Ecto neural progenitor cell (in vitro differentiated cells): ENCODE measurements around the gene SNED1.

Source experiments
- DNase-seq: peaks from one replicate; pipeline ENCODE4 v3.0.0-alpha.2; 2018; ENCODE audit warnings: low spot score

The SNED1 gene

GRCh38 chr2:241130316-241130715, 131.9 kb downstream of the SNED1 start:
- DNase-seq = no peak

GRCh38 chr2:241131531-241131930, 133.1 kb downstream of the SNED1 start:
- no peak for DNase-seq

- DNase-seq = no peak
Observed at GRCh38 chr2:241132538-241133435, 134.4 kb downstream of the SNED1 start.

- no peak for DNase-seq
Observed at GRCh38 chr2:241133436-241133820, 135.0 kb downstream of the SNED1 start.

GRCh38 chr2:241134711-241135110, 136.3 kb downstream of the SNED1 start:
- DNase-seq = no peak

GRCh38 chr2:241135737-241136136, 137.3 kb downstream of the SNED1 start:
- no peak for DNase-seq

GRCh38 chr2:241136191-241136590, 137.8 kb downstream of the SNED1 start:
- DNase-seq = no peak

- no peak for DNase-seq
Observed at GRCh38 chr2:241136661-241137260, 138.3 kb downstream of the SNED1 start.

GRCh38 chr2:241137276-241138190, 139.1 kb downstream of the SNED1 start:
- DNase-seq = no peak

GRCh38 chr2:241138471-241138870, 140.1 kb downstream of the SNED1 start:
- no peak for DNase-seq

- DNase-seq = no peak
Observed at GRCh38 chr2:241139531-241140444, 141.4 kb downstream of the SNED1 start.

- no peak for DNase-seq
Observed at GRCh38 chr2:241140445-241140840, 142.0 kb downstream of the SNED1 start.

- DNase-seq = no peak
Observed at GRCh38 chr2:241141214-241141770, 142.9 kb downstream of the SNED1 start.

GRCh38 chr2:241142063-241142462, 143.6 kb downstream of the SNED1 start:
- no peak for DNase-seq

GRCh38 chr2:241142593-241142992, 144.2 kb downstream of the SNED1 start:
- DNase-seq = no peak
